T-helper 2 cell treated with Interferon-gamma antibody and Interleukin-4, amounts not matched to agents 5 μg/mL and 100 μg/mL, for 36 hours (primary cell): ENCODE data around the gene STK40.

Experiments
- DNase-seq: peaks from one replicate; pipeline ENCODE4 v3.0.0; 2021; ENCODE audit warnings: low spot score
- H3K27ac Mint-ChIP-seq: one replicate; pipeline ENCODE4 v1.8.0; 2021; ENCODE audit warnings: mild to moderate bottlenecking, mixed read lengths
- H3K27me3 Mint-ChIP-seq: one replicate; pipeline ENCODE4 v1.8.0; 2021; ENCODE audit warnings: low read depth, mixed read lengths
- H3K36me3 Mint-ChIP-seq: one replicate; pipeline ENCODE4 v1.8.0; 2021; ENCODE audit warnings: low read depth, mixed read lengths
- H3K4me1 Mint-ChIP-seq: one replicate; pipeline ENCODE4 v1.8.0; 2021; ENCODE audit warnings: low read depth, mixed read lengths
- H3K4me3 Mint-ChIP-seq: one replicate; pipeline ENCODE4 v1.8.0; 2022; ENCODE audit warnings: mild to moderate bottlenecking, moderate library complexity, mixed read lengths
- H3K9me3 Mint-ChIP-seq: one replicate; pipeline ENCODE4 v1.8.0; 2021; ENCODE audit warnings: mixed read lengths

Gene STK40

DNA sequence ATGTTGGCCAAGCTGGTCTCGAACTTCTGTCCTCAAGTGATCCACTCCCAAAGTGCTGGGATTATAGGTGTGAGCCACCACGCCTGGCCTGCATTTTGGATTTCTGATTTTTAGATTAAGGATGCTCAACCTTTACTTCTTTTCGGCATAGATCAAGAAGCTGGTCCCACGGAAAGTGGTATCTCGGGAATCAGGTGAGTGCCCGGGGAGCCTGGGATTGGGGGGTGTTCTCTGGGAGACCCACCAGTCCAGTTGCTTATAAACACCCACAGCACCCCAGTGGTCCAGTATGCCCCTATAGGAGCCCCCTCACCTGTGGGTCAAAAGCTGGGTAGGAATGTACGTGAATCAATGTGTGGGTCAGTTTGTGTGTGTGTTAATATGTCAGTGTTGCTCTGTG, 76.3 kb downstream of the STK40 start:
- peaks cover 29% of the 10 kb centered on the region for H3K4me1 Mint-ChIP-seq

DNA sequence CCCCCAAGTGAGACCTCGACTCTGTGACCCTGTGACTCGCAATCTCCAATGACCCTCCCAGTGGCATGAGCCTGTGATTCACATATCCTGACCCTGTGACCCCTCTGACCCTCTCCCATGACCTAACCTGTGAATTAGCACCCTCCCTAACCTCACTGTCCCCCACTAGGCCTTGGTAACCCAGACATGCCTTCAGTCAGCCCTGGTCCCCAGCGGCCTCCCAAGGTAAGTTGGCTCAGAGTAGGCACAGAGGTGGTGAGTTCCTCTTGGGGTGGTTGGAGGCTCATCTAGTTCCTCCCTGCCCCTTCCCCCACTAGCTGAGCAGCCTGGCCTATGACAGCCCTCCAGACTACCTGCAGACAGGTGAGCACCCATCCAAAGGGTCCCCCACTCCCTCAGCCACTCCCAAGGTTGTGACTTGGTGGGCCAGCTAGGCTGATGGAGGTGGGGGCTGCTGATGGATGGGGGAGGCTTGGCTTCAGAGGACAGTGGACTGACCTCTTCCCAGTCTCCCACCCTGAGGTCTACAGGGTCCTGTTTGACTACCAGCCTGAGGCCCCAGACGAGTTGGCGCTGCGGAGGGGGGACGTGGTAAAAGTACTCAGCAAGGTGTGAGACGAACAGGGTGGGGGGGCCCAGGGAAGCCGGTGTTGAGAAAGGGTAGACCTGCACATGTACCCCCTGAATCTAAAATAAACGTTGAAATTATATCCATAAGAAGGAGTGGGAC, 78.0 kb downstream of the STK40 start:
- H3K4me1 Mint-ChIP-seq: peaks cover 35% of the 10 kb centered on the region
- peaks cover 31% of the 10 kb centered on the region for H3K36me3 Mint-ChIP-seq
- no peaks in the 10 kb centered on the region for H3K9me3 Mint-ChIP-seq
- no peaks in the 10 kb centered on the region for H3K27me3 Mint-ChIP-seq
- H3K27ac Mint-ChIP-seq: peak overlapping the region; percentile 47
- DNase-seq: no peak
- peak overlapping the region; percentile 95 for H3K4me3 Mint-ChIP-seq

More for the DNA sequence above, 76.3 kb downstream of the STK40 start:
- H3K27me3 Mint-ChIP-seq: no peaks in the 10 kb centered on the region
- H3K9me3 Mint-ChIP-seq: no peaks in the 10 kb centered on the region
- no peak overlapping the region for H3K27ac Mint-ChIP-seq
- peaks cover 22% of the 10 kb centered on the region for H3K36me3 Mint-ChIP-seq
- H3K4me3 Mint-ChIP-seq: no peak overlapping the region
- DNase-seq: no peak

DNA sequence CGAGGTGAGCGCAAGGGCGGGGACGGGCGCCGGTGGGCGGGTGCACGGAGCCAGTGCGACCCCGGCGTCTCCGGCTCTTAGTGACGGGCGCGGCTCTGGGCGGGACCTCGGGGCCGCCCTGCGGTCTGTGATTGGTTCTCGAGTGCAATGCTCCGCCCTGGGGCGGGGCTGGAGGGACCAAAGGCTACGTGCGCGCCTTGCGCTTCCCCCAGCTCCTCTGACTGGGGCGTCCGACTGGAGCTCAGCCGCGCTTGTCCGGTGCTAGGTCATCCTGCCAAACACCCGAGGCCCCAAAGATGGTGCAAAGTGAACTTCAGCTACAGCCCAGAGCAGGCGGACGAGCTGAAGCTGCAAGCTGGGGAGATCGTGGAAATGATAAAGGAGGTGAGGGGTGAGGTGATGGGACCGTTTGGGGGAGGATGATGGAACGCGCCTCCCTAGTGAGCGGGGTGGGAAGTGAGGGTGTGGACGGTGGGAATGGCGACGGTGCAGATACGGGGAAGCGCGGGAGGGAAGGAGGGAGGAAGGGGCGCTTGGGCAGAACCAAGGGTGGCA, 78.7 kb downstream of the STK40 start:
- H3K9me3 Mint-ChIP-seq: no peaks in the 10 kb centered on the region
- H3K27ac Mint-ChIP-seq: peak overlapping the region; percentile 89
- H3K4me1 Mint-ChIP-seq: peaks cover 36% of the 10 kb centered on the region
- H3K27me3 Mint-ChIP-seq: no peaks in the 10 kb centered on the region
- H3K4me3 Mint-ChIP-seq: peak overlapping the region; percentile 95
- H3K36me3 Mint-ChIP-seq: peaks cover 38% of the 10 kb centered on the region
- DNase-seq: peak; percentile 93

DNA sequence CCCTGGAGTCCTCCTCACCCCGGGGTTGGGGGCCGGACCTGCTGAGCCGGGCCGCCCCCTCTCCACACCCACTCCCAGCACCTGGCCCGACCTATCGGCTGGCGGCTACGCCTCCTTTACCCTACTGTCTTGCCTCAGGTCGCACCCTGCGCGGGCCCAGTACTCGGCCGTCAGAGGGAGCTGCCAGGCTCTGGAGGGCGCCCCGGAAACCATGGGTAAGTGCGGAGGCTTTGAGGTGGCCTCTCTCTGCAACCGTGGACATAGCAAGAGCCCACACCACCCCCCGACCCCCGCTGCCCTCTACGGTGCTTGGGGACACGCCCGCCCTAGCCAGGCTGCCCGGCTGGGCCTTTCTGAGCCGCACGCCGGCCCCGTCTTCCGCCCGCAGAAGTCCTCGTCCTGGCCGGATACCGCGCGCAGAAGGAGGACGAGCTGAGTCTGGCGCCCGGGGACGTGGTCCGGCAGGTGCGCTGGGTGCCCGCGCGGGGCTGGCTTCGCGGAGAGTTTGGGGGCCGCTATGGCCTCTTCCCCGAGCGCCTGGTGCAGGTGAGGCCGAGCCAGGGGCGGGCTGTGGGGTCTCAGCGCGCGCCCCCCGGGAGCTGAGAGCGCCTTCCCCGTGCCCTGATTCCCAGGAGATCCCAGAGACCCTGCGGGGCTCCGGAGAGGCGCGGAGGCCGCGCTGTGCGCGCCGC, 79.4 kb downstream of the STK40 start, which contains the start of gene SH3D21:
Gene SH3D21, plus strand, starts transcription at position 159 of the 692 bp plus-strand sequence. Its CDS starts 53 bp downstream, at position 212.
- H3K27me3 Mint-ChIP-seq: no peaks in the 10 kb centered on the region
- H3K4me3 Mint-ChIP-seq: peak within 1 kb of the TSS; percentile 95
- H3K27ac Mint-ChIP-seq: peak within 1 kb of the TSS; percentile 89
- DNase-seq: peak; percentile 52
- H3K36me3 Mint-ChIP-seq: peaks cover 37% of the 10 kb centered on the region
- H3K4me1 Mint-ChIP-seq: peaks cover 36% of the 10 kb centered on the region
- no peaks in the 10 kb centered on the region for H3K9me3 Mint-ChIP-seq

DNA sequence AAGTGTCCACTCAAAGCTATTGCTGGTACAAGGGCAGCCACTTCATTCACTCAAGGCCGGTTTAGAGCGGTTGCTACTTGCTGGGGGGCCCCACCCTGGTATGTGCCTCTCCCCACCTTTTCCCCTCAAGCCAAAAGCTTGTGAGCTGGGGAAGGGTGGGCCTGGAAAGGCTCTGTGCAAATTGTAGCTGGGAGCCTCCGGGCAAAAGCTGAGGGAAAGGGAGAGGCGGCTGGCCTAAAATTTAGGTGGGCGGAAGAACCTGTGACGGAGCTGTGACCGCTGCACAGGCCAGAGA, 79.9 kb downstream of the STK40 start:
- Mint-ChIP-seq H3K4me1 (peaks cover 36% of the 10 kb centered on the region), H3K36me3 (peaks cover 42% of the 10 kb centered on the region), H3K27ac (peak overlapping the region; percentile 36), H3K9me3 (no peaks in the 10 kb centered on the region), H3K4me3 (peak overlapping the region; percentile 55), H3K27me3 (no peaks in the 10 kb centered on the region)
- DNase-seq: no peak

DNA sequence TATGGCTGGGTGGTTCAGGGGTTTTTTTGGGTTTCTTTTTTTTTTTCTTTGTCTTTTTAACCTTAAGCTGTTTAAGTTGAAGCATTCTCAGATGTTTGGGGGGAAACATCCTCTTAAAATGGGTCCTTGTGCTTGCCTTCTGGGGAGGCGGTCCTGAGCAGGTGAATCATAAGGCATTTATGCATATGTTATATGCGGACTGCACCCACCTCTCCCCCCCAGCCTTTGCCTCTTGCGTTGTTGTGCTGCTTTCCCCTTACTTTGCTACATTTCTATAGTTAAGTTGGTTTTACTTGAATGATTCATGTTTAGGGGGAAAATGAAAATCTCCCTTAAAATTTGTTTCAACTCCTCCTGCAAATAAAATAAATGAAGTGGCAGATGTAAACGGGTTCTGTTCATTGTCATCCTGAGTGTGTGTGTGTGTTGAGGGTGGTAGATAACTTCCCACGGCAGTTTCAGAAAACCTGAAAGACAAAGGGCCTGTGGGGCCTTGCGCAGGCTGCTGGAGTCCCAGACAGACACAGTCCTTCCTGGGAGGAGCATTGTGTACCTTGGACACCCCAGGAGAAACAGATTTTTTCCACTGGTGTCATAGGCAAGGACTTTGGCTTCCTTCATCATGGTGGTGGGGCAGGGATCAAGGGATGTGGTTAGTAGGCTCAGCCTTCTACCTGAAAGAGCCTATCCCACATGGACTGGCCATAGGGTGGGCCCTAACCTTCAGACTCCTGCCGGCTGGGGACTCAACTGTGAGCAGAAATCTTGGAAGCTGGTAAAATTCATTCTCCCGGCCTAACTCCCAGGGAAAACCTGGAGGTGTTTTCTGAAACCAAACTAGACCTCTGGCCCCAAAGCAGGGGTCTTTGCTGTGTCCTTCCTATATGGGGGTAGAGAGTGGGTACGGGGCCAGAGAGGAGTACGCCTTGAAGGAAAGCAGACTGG, 80.5 kb downstream of the STK40 start:
- H3K27ac Mint-ChIP-seq: peak overlapping the region; percentile 78
- H3K4me1 Mint-ChIP-seq: peaks cover 35% of the 10 kb centered on the region

DNA sequence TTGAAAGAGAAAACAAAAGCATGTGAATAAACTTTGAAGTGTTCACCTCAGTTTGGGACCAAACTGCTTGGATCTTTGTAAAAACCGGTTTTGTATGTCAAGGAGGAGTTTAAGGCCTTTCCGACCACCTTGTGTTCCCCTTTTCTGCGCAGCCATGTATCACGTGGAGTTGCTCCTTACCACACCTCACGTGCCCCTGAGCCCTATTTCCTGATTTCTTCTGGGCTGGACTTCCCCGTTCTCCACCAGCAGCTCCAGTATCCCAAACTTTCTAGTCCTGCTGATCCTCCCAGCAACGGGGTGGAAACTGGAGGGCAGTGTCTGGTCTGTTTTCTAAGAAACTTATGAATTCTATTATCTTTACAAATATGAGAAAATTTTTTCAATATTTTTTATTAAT, 81.2 kb downstream of the STK40 start:
- H3K4me1 Mint-ChIP-seq: peaks cover 36% of the 10 kb centered on the region
- H3K27ac Mint-ChIP-seq: no peak overlapping the region
- H3K27me3 Mint-ChIP-seq: no peaks in the 10 kb centered on the region
- no peaks in the 10 kb centered on the region for H3K9me3 Mint-ChIP-seq
- no peak for DNase-seq
- H3K4me3 Mint-ChIP-seq: no peak overlapping the region
- peaks cover 49% of the 10 kb centered on the region for H3K36me3 Mint-ChIP-seq

More for the DNA sequence above, 80.5 kb downstream of the STK40 start:
- DNase-seq: peak; percentile 43
- Mint-ChIP-seq H3K4me3 (peak overlapping the region; percentile 55), H3K36me3 (peaks cover 46% of the 10 kb centered on the region), H3K27me3 (no peaks in the 10 kb centered on the region), H3K9me3 (no peaks in the 10 kb centered on the region)

DNA sequence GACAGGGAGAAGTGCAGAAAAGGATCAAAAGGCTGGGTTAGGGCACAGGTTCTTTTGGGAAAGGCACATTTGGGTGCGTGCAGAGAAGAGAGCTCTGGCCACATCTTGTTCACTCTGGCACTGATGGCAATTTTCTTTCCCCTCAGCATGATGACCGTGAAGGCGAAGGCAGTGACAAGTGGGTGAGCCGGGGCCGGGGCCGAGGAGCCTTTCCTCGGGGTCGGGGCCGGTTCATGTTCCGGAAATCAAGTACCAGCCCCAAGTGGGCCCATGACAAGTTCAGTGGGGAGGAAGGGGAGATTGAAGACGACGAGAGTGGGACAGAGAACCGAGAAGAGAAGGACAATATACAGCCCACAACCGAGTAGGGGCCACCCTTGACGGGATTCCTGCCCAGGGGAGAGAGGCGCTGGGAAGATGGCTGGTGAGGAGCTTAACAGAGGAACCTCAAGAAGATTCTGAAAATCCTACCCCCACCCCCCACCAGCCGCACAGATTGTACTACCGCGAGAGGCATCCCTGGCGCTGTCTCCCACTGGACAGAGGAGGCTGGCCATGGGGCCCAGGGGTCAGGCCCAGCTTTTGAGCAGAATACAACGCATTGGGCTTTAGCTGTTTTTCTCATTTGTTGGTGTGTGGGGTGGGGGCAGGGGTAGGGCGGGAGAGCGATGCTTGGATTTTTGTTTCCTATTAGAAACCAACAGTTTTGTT, 81.9 kb downstream of the STK40 start:
- DNase-seq: no peak
- Mint-ChIP-seq H3K9me3 (no peaks in the 10 kb centered on the region), H3K36me3 (peaks cover 47% of the 10 kb centered on the region), H3K4me3 (no peak overlapping the region), H3K27me3 (no peaks in the 10 kb centered on the region), H3K27ac (no peak overlapping the region), H3K4me1 (peaks cover 35% of the 10 kb centered on the region)

DNA sequence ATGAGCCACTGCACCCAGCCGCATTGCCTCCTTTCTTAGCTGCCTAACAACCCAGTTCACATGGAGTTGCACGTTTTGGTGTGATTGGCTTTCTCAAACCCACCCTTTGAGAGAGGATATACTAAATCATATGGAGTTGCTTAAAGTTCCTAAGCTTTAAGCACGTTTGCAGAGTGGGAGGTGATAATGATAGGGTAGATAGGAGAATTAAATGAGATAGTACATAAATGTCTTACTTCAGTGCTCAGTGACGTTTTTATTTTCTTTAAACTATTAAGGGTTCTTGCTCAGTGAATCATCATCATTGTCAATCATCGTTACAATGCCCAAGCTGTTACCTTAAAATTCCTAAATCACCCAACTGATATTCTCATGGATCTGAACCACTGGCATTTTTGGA, 82.5 kb downstream of the STK40 start:
- no peak overlapping the region for H3K4me3 Mint-ChIP-seq
- DNase-seq: no peak
- peaks cover 33% of the 10 kb centered on the region for H3K4me1 Mint-ChIP-seq
- H3K27me3 Mint-ChIP-seq: no peaks in the 10 kb centered on the region
- H3K36me3 Mint-ChIP-seq: peaks cover 44% of the 10 kb centered on the region
- H3K27ac Mint-ChIP-seq: no peak overlapping the region
- no peaks in the 10 kb centered on the region for H3K9me3 Mint-ChIP-seq

DNA sequence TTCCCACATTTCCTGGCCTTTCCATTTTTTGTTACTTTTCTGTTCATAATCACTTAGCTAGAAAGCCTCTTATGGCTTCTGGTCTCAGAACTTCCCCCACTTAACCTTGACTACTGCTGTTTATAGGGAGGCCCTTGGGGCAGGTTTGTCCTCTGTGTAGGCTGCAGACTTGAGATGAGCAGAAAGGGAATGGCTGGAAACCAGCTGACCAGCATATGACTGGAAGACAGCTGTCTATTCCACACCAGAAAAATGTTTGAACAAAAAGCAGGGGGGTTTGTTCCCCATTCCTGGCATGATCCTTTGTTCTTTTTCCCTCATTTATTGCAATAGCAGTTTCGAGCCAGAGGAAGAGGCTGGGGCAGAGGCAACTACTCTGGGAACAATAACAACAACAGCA, 84.5 kb downstream of the STK40 start:
- Mint-ChIP-seq H3K27me3 (no peaks in the 10 kb centered on the region), H3K36me3 (peaks cover 52% of the 10 kb centered on the region), H3K4me1 (peaks cover 21% of the 10 kb centered on the region), H3K9me3 (no peaks in the 10 kb centered on the region), H3K4me3 (no peak overlapping the region), H3K27ac (no peak overlapping the region)
- no peak for DNase-seq

DNA sequence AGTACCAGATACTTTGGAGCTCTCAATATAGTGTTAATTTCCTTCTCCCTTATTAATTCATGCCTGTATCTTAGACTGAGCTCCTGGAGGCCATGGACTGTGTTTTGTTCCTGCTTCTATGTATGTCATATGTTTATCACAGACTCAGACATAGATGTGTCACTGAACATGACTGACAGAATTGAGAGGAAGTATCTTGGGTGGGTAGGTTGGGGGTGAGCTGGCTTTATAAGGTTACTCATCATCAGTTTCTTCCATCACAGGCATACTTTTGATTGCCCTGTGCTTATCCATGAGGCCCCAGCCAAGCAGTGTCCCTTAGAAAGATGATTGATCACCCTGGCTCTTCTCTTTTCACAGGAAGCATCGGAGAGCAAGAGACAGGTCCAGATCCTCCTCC, 85.2 kb downstream of the STK40 start:
- H3K4me3 Mint-ChIP-seq: no peak overlapping the region
- no peaks in the 10 kb centered on the region for H3K27me3 Mint-ChIP-seq
- no peak for DNase-seq
- no peaks in the 10 kb centered on the region for H3K9me3 Mint-ChIP-seq
- H3K4me1 Mint-ChIP-seq: peaks cover 17% of the 10 kb centered on the region
- peak overlapping the region; percentile 8 for H3K27ac Mint-ChIP-seq
- H3K36me3 Mint-ChIP-seq: peaks cover 53% of the 10 kb centered on the region

DNA sequence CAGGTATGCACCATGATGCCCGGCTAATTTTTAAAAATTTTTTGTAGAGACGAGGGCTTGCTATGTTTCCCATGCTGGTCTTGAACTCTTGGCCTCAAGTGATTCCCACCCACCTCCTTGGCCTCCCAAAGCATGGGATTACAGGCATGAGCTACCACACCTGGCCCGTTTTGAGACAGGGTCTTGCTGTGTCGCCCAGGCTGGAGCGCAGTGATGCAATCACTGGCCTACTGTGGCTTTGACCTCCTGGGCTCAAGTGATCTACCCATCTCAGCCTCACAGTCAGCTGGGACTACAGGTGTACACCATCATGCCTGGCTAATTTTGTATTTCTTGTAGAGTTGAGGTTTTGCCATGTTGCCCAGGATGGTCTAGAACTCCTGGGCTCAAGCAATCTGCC, 87.1 kb downstream of the STK40 start:
- Mint-ChIP-seq H3K36me3 (peaks cover 54% of the 10 kb centered on the region), H3K4me1 (peaks cover 8% of the 10 kb centered on the region), H3K9me3 (no peaks in the 10 kb centered on the region), H3K27ac (no peak overlapping the region), H3K27me3 (no peaks in the 10 kb centered on the region), H3K4me3 (no peak overlapping the region)
- no peak for DNase-seq

DNA sequence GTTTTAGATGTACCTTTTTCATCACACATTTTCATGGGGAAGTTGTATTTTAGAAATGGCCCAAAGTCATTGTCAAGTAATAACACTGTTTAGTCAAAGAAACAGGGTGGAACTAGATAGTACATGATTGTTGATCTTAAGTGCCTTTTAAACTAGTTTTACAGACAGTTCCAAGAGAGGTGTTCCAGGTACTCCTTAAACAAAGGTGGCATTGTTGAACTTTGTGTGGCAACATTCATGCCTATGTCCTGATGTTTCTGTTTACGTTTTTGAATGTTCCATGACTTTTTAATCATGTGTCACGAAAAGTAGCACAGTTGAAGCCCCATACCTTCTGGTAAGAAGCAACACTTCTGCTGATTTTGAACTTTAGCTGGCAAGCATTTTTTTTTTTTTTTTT, 88.7 kb downstream of the STK40 start:
- no peak overlapping the region for H3K4me3 Mint-ChIP-seq
- peaks cover 3% of the 10 kb centered on the region for H3K4me1 Mint-ChIP-seq
- H3K27me3 Mint-ChIP-seq: no peaks in the 10 kb centered on the region
- peaks cover 53% of the 10 kb centered on the region for H3K36me3 Mint-ChIP-seq
- H3K27ac Mint-ChIP-seq: no peak overlapping the region
- DNase-seq: no peak
- no peaks in the 10 kb centered on the region for H3K9me3 Mint-ChIP-seq
